ENCODE results near the gene SLC46A3.

Gene SLC46A3

GRCh38 chr13:28679628-28680027, 39.1 kb downstream of the SLC46A3 start:
- H3K27me3 ChIP-seq (ENCODE audit: low read depth, low read length) = no peaks in the 10 kb centered on the region
- peaks cover 8 to 42% of the 10 kb centered on the region in 2 donors for H3K36me3 ChIP-seq (ENCODE audit: control insufficient read depth in 1 of 2, insufficient read depth in 2 of 2, low read length in 2 of 2)
- no peak overlapping the region for H3K4me3 ChIP-seq (ENCODE audit: low read depth in 1 of 2, low read length in 2 of 2)
- H3K4me1 ChIP-seq (ENCODE audit: control insufficient read depth in 1 of 2, insufficient read depth in 2 of 2, low read length in 2 of 2) = no peaks in the 10 kb centered on the region
- H3K9me3 ChIP-seq (ENCODE audit: control insufficient read depth in 1 of 2, low read length in 2 of 2) = no peaks in the 10 kb centered on the region
- H3K27ac ChIP-seq (ENCODE audit: low read length) = no peak overlapping the region

- Histone ChIP-seq H3K36me3 (ENCODE audit: control insufficient read depth in 1 of 2, insufficient read depth in 2 of 2, low read length in 2 of 2) (peaks cover 13 to 50% of the 10 kb centered on the region in 2 donors), H3K27me3 (ENCODE audit: low read depth, low read length) (no peaks in the 10 kb centered on the region), H3K27ac (ENCODE audit: low read length) (no peak overlapping the region), H3K9me3 (ENCODE audit: control insufficient read depth in 1 of 2, low read length in 2 of 2) (no peaks in the 10 kb centered on the region), H3K4me3 (ENCODE audit: low read depth in 1 of 2, low read length in 2 of 2) (no peak overlapping the region), H3K4me1 (ENCODE audit: control insufficient read depth in 1 of 2, insufficient read depth in 2 of 2, low read length in 2 of 2) (no peaks in the 10 kb centered on the region)
Observed at GRCh38 chr13:28678809-28679208, 40.0 kb downstream of the SLC46A3 start.

- no peaks in the 10 kb centered on the region for H3K9me3 ChIP-seq (ENCODE audit: control insufficient read depth in 1 of 2, low read length in 2 of 2)
- H3K27me3 ChIP-seq (ENCODE audit: low read depth, low read length) = no peaks in the 10 kb centered on the region
- H3K4me3 ChIP-seq (ENCODE audit: low read depth in 1 of 2, low read length in 2 of 2) = no peak overlapping the region
- peaks cover 69 to 88% of the 10 kb centered on the region in 2 donors for H3K36me3 ChIP-seq (ENCODE audit: control insufficient read depth in 1 of 2, insufficient read depth in 2 of 2, low read length in 2 of 2)
- H3K4me1 ChIP-seq (ENCODE audit: control insufficient read depth in 1 of 2, insufficient read depth in 2 of 2, low read length in 2 of 2) = no peaks in the 10 kb centered on the region
- H3K27ac ChIP-seq (ENCODE audit: low read length) = no peak overlapping the region
Observed at GRCh38 chr13:28671126-28671792, 47.5 kb downstream of the SLC46A3 start.

GRCh38 chr13:28666897-28667488, 51.8 kb downstream of the SLC46A3 start:
- no peak overlapping the region for H3K4me3 ChIP-seq (ENCODE audit: low read depth in 1 of 2, low read length in 2 of 2)
- H3K4me1 ChIP-seq (ENCODE audit: control insufficient read depth in 1 of 2, insufficient read depth in 2 of 2, low read length in 2 of 2) = peaks cover 0 to 2% of the 10 kb centered on the region in 2 donors
- H3K36me3 ChIP-seq (ENCODE audit: control insufficient read depth in 1 of 2, insufficient read depth in 2 of 2, low read length in 2 of 2) = peaks cover 75 to 86% of the 10 kb centered on the region in 2 donors
- H3K27ac ChIP-seq (ENCODE audit: low read length) = no peak overlapping the region
- no peaks in the 10 kb centered on the region for H3K9me3 ChIP-seq (ENCODE audit: control insufficient read depth in 1 of 2, low read length in 2 of 2)
- H3K27me3 ChIP-seq (ENCODE audit: low read depth, low read length) = no peaks in the 10 kb centered on the region

- Histone ChIP-seq H3K4me3 (ENCODE audit: low read depth in 1 of 2, low read length in 2 of 2) (peak overlapping the region; percentile 94 to 96), H3K9me3 (ENCODE audit: control insufficient read depth in 1 of 2, low read length in 2 of 2) (no peaks in the 10 kb centered on the region), H3K27ac (ENCODE audit: low read length) (peak overlapping the region; percentile 99), H3K36me3 (ENCODE audit: control insufficient read depth in 1 of 2, insufficient read depth in 2 of 2, low read length in 2 of 2) (peaks cover 8 to 25% of the 10 kb centered on the region in 2 donors), H3K27me3 (ENCODE audit: low read depth, low read length) (no peaks in the 10 kb centered on the region), H3K4me1 (ENCODE audit: control insufficient read depth in 1 of 2, insufficient read depth in 2 of 2, low read length in 2 of 2) (peaks cover 9 to 40% of the 10 kb centered on the region in 2 donors)
Observed at GRCh38 chr13:28659621-28659970, 59.2 kb downstream of the SLC46A3 start.

GRCh38 chr13:28658796-28659620, 59.8 kb downstream of the SLC46A3 start, which contains the start of gene POMP:
TSS of gene POMP (plus strand) at chr13:28659130. CDS start at chr13:28659185, 55 bp downstream.
- H3K4me3 ChIP-seq (ENCODE audit: low read depth in 1 of 2, low read length in 2 of 2) = peak within 1 kb of the TSS; percentile 94 to 96
- H3K36me3 ChIP-seq (ENCODE audit: control insufficient read depth in 1 of 2, insufficient read depth in 2 of 2, low read length in 2 of 2) = peaks cover 7 to 21% of the 10 kb centered on the region in 2 donors
- H3K27ac ChIP-seq (ENCODE audit: low read length) = peak within 1 kb of the TSS; percentile 99
- H3K27me3 ChIP-seq (ENCODE audit: low read depth, low read length) = no peaks in the 10 kb centered on the region
- H3K4me1 ChIP-seq (ENCODE audit: control insufficient read depth in 1 of 2, insufficient read depth in 2 of 2, low read length in 2 of 2) = peaks cover 9 to 40% of the 10 kb centered on the region in 2 donors
- H3K9me3 ChIP-seq (ENCODE audit: control insufficient read depth in 1 of 2, low read length in 2 of 2) = no peaks in the 10 kb centered on the region

GRCh38 chr13:28658539-28658795, 60.3 kb downstream of the SLC46A3 start:
- no peaks in the 10 kb centered on the region for H3K27me3 ChIP-seq (ENCODE audit: low read depth, low read length)
- H3K4me3 ChIP-seq (ENCODE audit: low read depth in 1 of 2, low read length in 2 of 2) = peak overlapping the region; percentile 94 to 96
- peaks cover 9 to 40% of the 10 kb centered on the region in 2 donors for H3K4me1 ChIP-seq (ENCODE audit: control insufficient read depth in 1 of 2, insufficient read depth in 2 of 2, low read length in 2 of 2)
- peaks cover 7 to 16% of the 10 kb centered on the region in 2 donors for H3K36me3 ChIP-seq (ENCODE audit: control insufficient read depth in 1 of 2, insufficient read depth in 2 of 2, low read length in 2 of 2)
- H3K9me3 ChIP-seq (ENCODE audit: control insufficient read depth in 1 of 2, low read length in 2 of 2) = no peaks in the 10 kb centered on the region
- peak overlapping the region; percentile 99 for H3K27ac ChIP-seq (ENCODE audit: low read length)

GRCh38 chr13:28657784-28658538, 60.8 kb downstream of the SLC46A3 start:
- Histone ChIP-seq H3K36me3 (ENCODE audit: control insufficient read depth in 1 of 2, insufficient read depth in 2 of 2, low read length in 2 of 2) (peaks cover 7 to 13% of the 10 kb centered on the region in 2 donors), H3K27ac (ENCODE audit: low read length) (peak overlapping the region; percentile 99), H3K4me3 (ENCODE audit: low read depth in 1 of 2, low read length in 2 of 2) (peak overlapping the region; percentile 94 to 96), H3K9me3 (ENCODE audit: control insufficient read depth in 1 of 2, low read length in 2 of 2) (no peaks in the 10 kb centered on the region), H3K4me1 (ENCODE audit: control insufficient read depth in 1 of 2, insufficient read depth in 2 of 2, low read length in 2 of 2) (peaks cover 9 to 40% of the 10 kb centered on the region in 2 donors), H3K27me3 (ENCODE audit: low read depth, low read length) (no peaks in the 10 kb centered on the region)

- no peaks in the 10 kb centered on the region for H3K27me3 ChIP-seq (ENCODE audit: low read depth, low read length)
- H3K9me3 ChIP-seq (ENCODE audit: control insufficient read depth in 1 of 2, low read length in 2 of 2) = no peaks in the 10 kb centered on the region
- peaks cover 0 to 6% of the 10 kb centered on the region in 2 donors for H3K36me3 ChIP-seq (ENCODE audit: control insufficient read depth in 1 of 2, insufficient read depth in 2 of 2, low read length in 2 of 2)
- peaks cover 8 to 24% of the 10 kb centered on the region in 2 donors for H3K4me1 ChIP-seq (ENCODE audit: control insufficient read depth in 1 of 2, insufficient read depth in 2 of 2, low read length in 2 of 2)
- H3K27ac ChIP-seq (ENCODE audit: low read length) = no peak overlapping the region
- H3K4me3 ChIP-seq (ENCODE audit: low read depth in 1 of 2, low read length in 2 of 2) = no peak overlapping the region
Observed at GRCh38 chr13:28655561-28655960, 63.2 kb downstream of the SLC46A3 start.

- Histone ChIP-seq H3K4me1 (ENCODE audit: control insufficient read depth in 1 of 2, insufficient read depth in 2 of 2, low read length in 2 of 2) (peaks cover 0 to 14% of the 10 kb centered on the region in 2 donors), H3K27ac (ENCODE audit: low read length) (no peak overlapping the region), H3K9me3 (ENCODE audit: control insufficient read depth in 1 of 2, low read length in 2 of 2) (no peaks in the 10 kb centered on the region), H3K4me3 (ENCODE audit: low read depth in 1 of 2, low read length in 2 of 2) (no peak overlapping the region), H3K27me3 (ENCODE audit: low read depth, low read length) (no peaks in the 10 kb centered on the region), H3K36me3 (ENCODE audit: control insufficient read depth in 1 of 2, insufficient read depth in 2 of 2, low read length in 2 of 2) (peaks cover 0 to 3% of the 10 kb centered on the region in 2 donors)
Observed at GRCh38 chr13:28654276-28654675, 64.5 kb downstream of the SLC46A3 start.

- H3K27me3 ChIP-seq (ENCODE audit: low read depth, low read length) = no peaks in the 10 kb centered on the region
- H3K36me3 ChIP-seq (ENCODE audit: control insufficient read depth in 1 of 2, insufficient read depth in 2 of 2, low read length in 2 of 2) = no peaks in the 10 kb centered on the region
- peaks cover 0 to 14% of the 10 kb centered on the region in 2 donors for H3K4me1 ChIP-seq (ENCODE audit: control insufficient read depth in 1 of 2, insufficient read depth in 2 of 2, low read length in 2 of 2)
- no peak overlapping the region for H3K4me3 ChIP-seq (ENCODE audit: low read depth in 1 of 2, low read length in 2 of 2)
- no peak overlapping the region for H3K27ac ChIP-seq (ENCODE audit: low read length)
- no peaks in the 10 kb centered on the region for H3K9me3 ChIP-seq (ENCODE audit: control insufficient read depth in 1 of 2, low read length in 2 of 2)
Observed at GRCh38 chr13:28653111-28653510, 65.7 kb downstream of the SLC46A3 start.
